Measurements from ENCODE around the gene TMEM214. TPM values are rescaled to one million over a fixed set of nuclear protein-coding genes. Genes with fewer than 3 reads are reported as not detected.
"Not testable (repeated sequence)": the region's sequence is repeated elsewhere in the genome, so short reads cannot be mapped to it uniquely, and the experiment has no call there.

Gene TMEM214
- total RNA-seq, 1 experiment from 2014 or later: 60.0 TPM

- DNase-seq (ENCODE audit: low read depth): no peak
Observed at GRCh38 chr2:27069961-27070618, 37.3 kb downstream of the TMEM214 start.

DNA sequence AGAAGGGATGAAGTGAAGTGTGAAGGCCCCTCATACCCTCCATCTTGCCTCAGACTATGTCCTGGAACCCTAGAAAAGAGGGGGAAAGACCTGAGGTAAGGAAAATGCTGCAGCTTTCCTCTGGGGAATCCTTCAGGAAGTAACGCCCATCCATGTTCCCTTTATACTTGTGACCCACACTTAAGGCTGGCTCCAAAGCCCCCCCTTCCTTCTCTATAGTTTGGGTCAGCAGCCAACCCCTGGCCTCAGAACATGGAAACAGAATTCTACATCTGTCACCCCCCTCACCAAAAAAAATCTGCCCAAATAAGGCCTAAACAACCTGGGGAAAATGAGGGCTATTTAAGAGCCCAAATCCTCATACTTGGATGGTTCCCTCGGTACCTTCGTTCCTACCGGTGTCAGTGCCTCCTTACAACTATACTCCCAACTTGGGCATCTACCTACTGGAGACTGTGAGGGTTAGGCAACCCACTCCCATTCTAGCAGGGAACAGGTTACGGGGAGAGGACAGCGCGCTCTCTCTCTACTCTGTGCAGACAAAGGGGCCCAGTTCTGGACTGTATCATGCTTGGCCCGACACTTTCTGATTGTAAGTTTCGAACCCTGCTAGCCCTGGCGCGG is 38.0 kb downstream of the TMEM214 start:
- DNase-seq (ENCODE audit: low read depth): no peak

GRCh38 chr2:27071277-27071989 is 38.7 kb downstream of the TMEM214 start, which contains the start of gene OST4:
Gene OST4, minus strand, starts transcription at chr2:27071654.
- peak; percentile 87 for DNase-seq (ENCODE audit: low read depth)

DNA sequence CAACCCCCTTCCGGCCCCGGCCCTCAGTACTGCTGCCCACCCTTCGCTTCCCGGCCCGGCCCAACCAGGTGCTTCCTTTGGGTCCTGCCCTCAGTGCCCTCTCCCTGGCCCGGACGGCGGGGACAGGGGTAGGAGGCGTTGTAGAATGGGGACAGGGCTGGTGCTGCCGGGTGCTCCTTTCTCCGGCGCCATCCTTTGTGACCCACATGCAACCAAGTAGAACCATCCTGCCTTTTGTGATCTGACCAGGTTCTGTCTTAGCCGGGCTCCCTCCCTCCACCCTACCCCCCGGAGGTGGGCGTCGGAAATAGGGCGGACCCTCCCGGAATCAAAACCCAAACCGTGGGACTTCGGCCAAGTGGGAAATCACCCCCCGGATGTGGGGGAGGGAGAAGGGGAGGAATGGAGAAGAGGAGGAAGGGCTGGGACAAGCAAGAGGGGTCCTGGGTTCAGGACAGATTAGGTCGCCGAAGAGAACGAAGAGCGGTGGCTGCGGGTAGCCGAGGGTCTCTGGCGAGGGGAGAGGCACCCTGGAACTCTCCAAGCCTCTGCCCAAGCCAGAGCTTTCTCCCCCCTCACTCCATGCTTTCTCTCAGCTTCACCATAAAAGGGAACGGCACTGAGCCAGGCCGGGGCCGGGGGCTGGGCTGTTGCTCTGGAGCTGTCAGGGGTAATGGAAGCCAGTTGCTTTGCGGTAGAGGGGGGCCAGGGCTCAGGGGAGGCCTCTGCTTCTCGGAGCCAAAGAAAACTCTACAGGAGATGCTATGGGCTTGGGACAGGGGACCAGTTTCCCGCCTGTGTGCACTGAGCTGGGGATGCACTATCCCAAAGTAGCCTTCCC is 39.4 kb downstream of the TMEM214 start:
- DNase-seq (ENCODE audit: low read depth): no peak

- DNase-seq (ENCODE audit: low read depth): no peak
Observed at GRCh38 chr2:27072920-27073319, 40.2 kb downstream of the TMEM214 start.

DNA sequence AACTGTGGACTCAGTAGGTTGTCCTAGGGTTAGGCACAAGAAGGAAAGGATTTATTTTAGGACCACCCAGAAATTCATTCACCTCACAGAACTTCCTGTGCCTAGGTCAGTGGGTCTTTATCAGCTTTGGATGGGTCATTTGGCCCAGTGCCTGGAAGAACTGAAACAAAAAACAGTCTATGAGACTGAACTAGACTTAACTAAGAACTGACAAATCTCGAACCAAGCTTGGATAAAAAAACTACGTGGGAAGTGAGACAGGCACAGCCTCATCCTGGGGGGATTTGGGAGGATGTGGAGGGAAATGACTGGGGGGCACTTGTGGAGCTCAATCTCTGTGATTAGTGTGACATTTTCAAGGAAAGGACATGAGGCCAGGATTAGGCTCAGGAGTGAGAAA is 41.0 kb downstream of the TMEM214 start:
- no peak for DNase-seq (ENCODE audit: low read depth)

GRCh38 chr2:27074738-27075565 is 42.2 kb downstream of the TMEM214 start:
- no peak for DNase-seq (ENCODE audit: low read depth)

GRCh38 chr2:27075566-27075871 is 42.8 kb downstream of the TMEM214 start:
- DNase-seq (ENCODE audit: low read depth): not testable (repeated sequence)

DNA sequence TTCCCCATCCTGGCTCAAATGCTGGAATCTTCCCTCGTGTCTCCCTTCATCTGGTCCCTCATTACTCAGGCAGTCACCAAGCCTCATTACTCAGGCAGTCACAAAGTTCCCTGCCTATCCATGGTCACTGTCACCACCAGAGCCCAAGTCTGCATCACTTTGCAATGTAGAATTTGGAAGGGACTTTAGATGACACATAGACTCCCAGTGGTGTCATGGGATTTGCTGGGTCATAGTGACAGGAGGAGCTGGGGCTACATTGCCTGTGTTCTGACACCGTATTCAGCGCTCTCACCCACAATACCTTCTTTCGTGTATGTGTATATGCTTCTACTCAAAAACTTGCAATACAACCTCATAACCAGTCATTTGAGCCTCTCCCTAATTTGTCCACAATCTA is 43.6 kb downstream of the TMEM214 start:
- DNase-seq (ENCODE audit: low read depth): no peak

- DNase-seq (ENCODE audit: low read depth): no peak
Observed at GRCh38 chr2:27077231-27077630, 44.5 kb downstream of the TMEM214 start.

- no peak for DNase-seq (ENCODE audit: low read depth)
Observed at GRCh38 chr2:27078267-27079194, 45.8 kb downstream of the TMEM214 start, which contains the start of gene EMILIN1. Gene EMILIN1, plus strand, starts transcription at chr2:27078615. Its CDS starts 451 bp downstream, at chr2:27079066.

DNA sequence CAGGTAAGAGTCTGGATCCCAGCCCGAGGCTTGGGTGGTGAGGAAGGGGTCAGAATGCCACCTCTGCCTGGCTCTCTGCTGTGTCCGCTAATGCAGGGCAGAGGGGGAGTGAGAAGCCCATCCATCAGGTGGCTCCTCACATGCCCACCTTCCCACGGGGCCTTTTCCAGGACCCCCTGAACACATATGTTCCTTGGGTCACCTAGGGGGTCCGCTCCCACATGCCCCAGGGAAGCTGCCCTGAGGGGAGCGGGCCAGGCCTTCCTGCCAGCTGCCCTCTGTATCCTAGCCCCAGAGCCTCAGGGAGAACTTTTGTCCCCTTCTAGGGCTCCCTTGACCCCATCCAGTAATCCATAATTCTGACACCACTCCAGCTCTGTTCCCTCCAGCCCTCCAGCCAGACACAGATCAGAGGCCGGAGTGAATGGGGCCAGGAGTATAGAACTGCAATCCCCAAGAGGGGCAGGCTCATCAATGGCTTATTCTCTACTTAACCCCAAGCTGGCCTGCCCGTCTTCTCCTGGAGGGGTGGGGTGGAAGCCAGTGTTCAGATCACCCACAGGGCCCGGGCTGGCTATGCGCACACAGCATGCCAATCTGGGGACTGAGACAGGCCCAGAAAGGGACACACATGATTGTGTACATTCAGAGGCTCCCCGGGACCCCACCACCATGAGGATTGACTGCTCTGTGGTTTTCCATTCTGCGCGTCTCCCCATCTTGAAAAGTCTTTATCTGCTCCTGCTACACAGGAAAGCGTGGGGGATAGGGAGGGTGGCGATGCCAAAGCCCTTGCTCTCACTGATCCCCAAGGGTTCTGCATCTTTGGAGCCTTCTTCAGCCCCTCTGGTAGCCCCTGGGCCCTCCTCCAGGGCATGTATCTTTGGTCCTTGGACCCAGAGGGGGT is 46.7 kb downstream of the TMEM214 start:
- no peak for DNase-seq (ENCODE audit: low read depth)

- no peak for DNase-seq (ENCODE audit: low read depth)
Observed at GRCh38 chr2:27080140-27080469, 47.3 kb downstream of the TMEM214 start.

DNA sequence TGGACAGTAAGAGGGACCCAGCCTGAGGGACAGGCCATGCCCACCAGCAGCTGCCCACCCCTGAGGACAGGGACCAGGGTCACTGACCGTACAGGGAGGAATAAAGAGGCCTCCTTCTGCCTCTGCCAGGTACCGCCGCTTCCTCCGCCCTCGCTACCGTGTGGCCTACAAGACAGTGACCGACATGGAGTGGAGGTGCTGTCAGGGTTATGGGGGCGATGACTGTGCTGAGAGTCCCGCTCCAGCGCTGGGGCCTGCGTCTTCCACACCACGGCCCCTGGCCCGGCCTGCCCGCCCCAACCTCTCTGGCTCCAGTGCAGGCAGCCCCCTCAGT is 47.8 kb downstream of the TMEM214 start:
- DNase-seq (ENCODE audit: low read depth): no peak

GRCh38 chr2:27081984-27082772 is 49.4 kb downstream of the TMEM214 start:
- no peak for DNase-seq (ENCODE audit: low read depth)

DNA sequence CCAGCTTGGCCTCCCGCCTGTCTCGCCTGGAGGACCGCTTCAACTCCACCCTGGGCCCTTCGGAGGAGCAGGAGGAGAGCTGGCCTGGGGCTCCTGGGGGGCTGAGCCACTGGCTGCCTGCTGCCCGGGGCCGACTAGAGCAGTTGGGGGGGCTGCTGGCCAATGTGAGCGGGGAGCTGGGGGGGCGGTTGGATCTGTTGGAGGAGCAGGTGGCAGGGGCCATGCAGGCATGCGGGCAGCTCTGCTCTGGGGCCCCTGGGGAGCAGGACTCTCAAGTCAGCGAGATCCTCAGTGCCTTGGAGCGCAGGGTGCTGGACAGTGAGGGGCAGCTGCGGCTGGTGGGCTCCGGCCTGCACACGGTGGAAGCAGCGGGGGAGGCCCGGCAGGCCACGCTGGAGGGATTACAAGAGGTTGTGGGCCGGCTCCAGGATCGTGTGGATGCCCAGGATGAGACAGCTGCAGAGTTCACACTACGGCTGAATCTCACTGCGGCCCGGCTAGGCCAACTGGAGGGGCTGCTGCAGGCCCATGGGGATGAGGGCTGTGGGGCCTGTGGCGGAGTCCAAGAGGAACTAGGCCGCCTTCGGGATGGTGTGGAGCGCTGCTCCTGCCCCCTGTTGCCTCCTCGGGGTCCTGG is 50.1 kb downstream of the TMEM214 start:
- DNase-seq (ENCODE audit: low read depth): no peak

- no peak for DNase-seq (ENCODE audit: low read depth)
Observed at GRCh38 chr2:27083410-27084296, 50.9 kb downstream of the TMEM214 start.

Measured in LHCN-M2 (cell line).